ENCODE measurements around the gene MORC4. TPM values are rescaled to one million over a fixed set of nuclear protein-coding genes. Genes with fewer than 3 reads are reported as not detected.

Gene MORC4
- polyA plus RNA-seq, 2 of the 4 experiments (the other 2 are of a cell fraction), result 75.7 to 98.2 TPM

- TF ChIP-seq SMC3 (IDR thresholded peaks at IDR 0.05) (peak; percentile 22; the same call in 1 of the 3 replicates), ZFP36 (IDR thresholded peaks at IDR 0.05; ENCODE audit: borderline replicate concordance, partially characterized antibody) (no peak), BCL3 (IDR thresholded peaks at IDR 0.05) (peak; percentile 44; the same call in 1 of the 3 replicates)
These were observed 72.3 kb downstream of the MORC4 start (continued) for GRCh38 chrX:106927700-106928099.

GRCh38 chrX:106927023-106927422 lies 73.0 kb downstream of the MORC4 start:
- DNase-seq (ENCODE audit: low read depth in 1 of 2, low spot score in 1 of 2) (no peak), FAIRE-seq (no peak), ATAC-seq (peak in 1 of 2 experiments; percentile 32; a peak in 3 of 6 replicates)
- peaks cover 60% of the 10 kb centered on the region for H3K4me1 ChIP-seq
- H3K4me2 ChIP-seq, result peak overlapping the region; percentile 43; the same call in 1 of the 3 replicates
- no peak for TF ChIP-seq ZNF302 (CRISPR knock-in tag; IDR thresholded peaks at IDR 0.05)
- no peak for TF ChIP-seq FOSB (CRISPR knock-in tag; IDR thresholded peaks at IDR 0.05)
- no peak for TF ChIP-seq JUNB (IDR thresholded peaks at IDR 0.05)
- TF ChIP-seq JUN (IDR thresholded peaks at IDR 0.05), result no peak
- no peak for TF ChIP-seq EHMT2 (IDR thresholded peaks at IDR 0.05; ENCODE audit: low read depth)
- TF ChIP-seq GATA3 (IDR thresholded peaks at IDR 0.05; ENCODE audit: borderline replicate concordance), result no peak
- no peak for TF ChIP-seq HOXB5 (CRISPR knock-in tag; IDR thresholded peaks at IDR 0.05)
- TF ChIP-seq BCL3 (IDR thresholded peaks at IDR 0.05), result no peak
- TF ChIP-seq NPAS2 (CRISPR knock-in tag; IDR thresholded peaks at IDR 0.05; ENCODE audit: borderline replicate concordance), result no peak
- TF ChIP-seq SREBF2 (IDR thresholded peaks at IDR 0.05), result no peak
- no peak for TF ChIP-seq REST (IDR thresholded peaks at IDR 0.05)
- TF ChIP-seq E2F6 (IDR thresholded peaks at IDR 0.05; ENCODE audit: borderline replicate concordance, low read depth), result no peak
- TF ChIP-seq MYC (IDR thresholded peaks at IDR 0.05; ENCODE audit: borderline replicate concordance, low read length), result no peak
- TF ChIP-seq RFX5 (IDR thresholded peaks at IDR 0.05), result no peak
- no peak for TF ChIP-seq ZSCAN20 (CRISPR knock-in tag; IDR thresholded peaks at IDR 0.05)
- TF ChIP-seq CHD4 (IDR thresholded peaks at IDR 0.05; ENCODE audit: borderline replicate concordance), result no peak
- TF ChIP-seq CBX8 (IDR thresholded peaks at IDR 0.05), result no peak
- TF ChIP-seq RNF2 (IDR thresholded peaks at IDR 0.05; ENCODE audit: borderline replicate concordance, low read depth), result no peak
- TF ChIP-seq CBX2 (IDR thresholded peaks at IDR 0.05; ENCODE audit: borderline replicate concordance, low read depth), result no peak
- TF ChIP-seq TP53 (CRISPR knock-in tag; IDR thresholded peaks at IDR 0.05), result no peak
- CTCF ChIA-PET, result interaction anchor here (2.2 kb wide), 1 partner anchor 29 kb away, joined by 15 read pairs; no protein-coding TSS in a partner anchor
- no peaks in the 10 kb centered on the region; the same call in 2 of the 3 replicates for H3K9me3 ChIP-seq
- H3K27ac ChIP-seq, result peak overlapping the region; percentile 92 to 99
- H3K4me3 ChIP-seq, result no peak overlapping the region
- POLR2A ChIA-PET, result no interaction called here
- WGBS (ENCODE audit: missing lambda C conversion rate), result 42% methylated on average over 3 of the region's 3 CpGs
